B cell (primary cell): Measurements from ENCODE around the gene PRPF31. TPM values are rescaled to one million over a fixed set of nuclear protein-coding genes. Genes with fewer than 3 reads are reported as not detected.

Source experiments
- ATAC-seq: fragments of 200-7000 bp; cut with Tn5 transposase; one replicate; pipeline ENCODE4 v1.10.0; 2021; ENCODE audit warnings: low read depth, mild to moderate bottlenecking, moderate number of reproducible peaks, moderate library complexity
- CTCF ChIA-PET: fragments of 350-600 bp; sonication (Branson Sonifier 250); formaldehyde crosslinking; loops from one replicate; lab custom pipeline; 2021; ENCODE audit warnings: antibody characterized with exemption, inconsistent platforms; lab: Charles Lee
- POLR2A ChIA-PET: fragments of 350-600 bp; sonication (Branson Sonifier 250); formaldehyde crosslinking; loops from one replicate; lab custom pipeline; 2021; ENCODE audit warnings: antibody characterized with exemption; lab: Charles Lee
- DNase-seq: peaks from one replicate; pipeline ENCODE4 v3.0.0; 2013
- H2AFZ ChIP-seq: 2 replicates; pipeline ENCODE4 v1.6.1; 2012; ENCODE audit warnings: mild to moderate bottlenecking, low read depth, low read length; ENCODE audit not compliant: insufficient read depth, poor library complexity, severe bottlenecking
- H3K27ac ChIP-seq, 2 donors: 1 replicate in 1 of 2; 2 replicates in 1 of 2; pipeline ENCODE4 v1.5.1; 2012 to 2013; ENCODE audit warnings: low read length in 2 of 2, mild to moderate bottlenecking in 2 of 2, moderate library complexity in 1 of 2
- H3K27me3 ChIP-seq, 4 experiments: fragments of 200-600 bp in 1 of 4; sonication (generic) in 1 of 4; replicated peaks in 1 of 4; 1 replicate in 2 of 4; 2 replicates in 2 of 4; pipeline versions ENCODE4 v1.6.1 to v1.7.0; 2013 to 2016; ENCODE audit warnings: low read length in 3 of 4, mild to moderate bottlenecking in 2 of 4, mixed read lengths in 1 of 4, moderate library complexity in 1 of 4; ENCODE audit not compliant: insufficient read depth in 4 of 4, control insufficient read depth in 3 of 4; ENCODE audit errors: control extremely low read depth in 1 of 4
- H3K36me3 ChIP-seq, 2 experiments: replicated peaks in 1 of 2; 1 replicate in 1 of 2; 2 replicates in 1 of 2; pipeline versions ENCODE4 v1.6.1 to v1.7.1; 2013; ENCODE audit warnings: low read length in 1 of 2; ENCODE audit not compliant: insufficient read depth in 2 of 2, control insufficient read depth in 1 of 2; ENCODE audit errors: control extremely low read depth in 1 of 2, extremely low read depth in 1 of 2
- H3K4me1 ChIP-seq, 2 donors: fragments of 200-600 bp in 1 of 2; sonication (generic) in 1 of 2; 1 replicate in 1 of 2; 2 replicates in 1 of 2; pipeline versions ENCODE4 v1.5.1 to v1.6.1; 2013 to 2017; ENCODE audit warnings: low read length in 2 of 2; ENCODE audit not compliant: control insufficient read depth in 2 of 2, insufficient read depth in 2 of 2
- H3K4me2 ChIP-seq: replicated peaks from 2 replicates; pipeline ENCODE3; 2012; ENCODE audit warnings: mild to moderate bottlenecking, low read depth, low read length; ENCODE audit not compliant: poor library complexity, severe bottlenecking
- H3K4me3 ChIP-seq, 5 experiments: fragments of 200-600 bp in 1 of 5; sonication (generic) in 1 of 5; 1 replicate in 3 of 5; 2 replicates in 2 of 5; pipeline versions ENCODE4 v1.5.1 to v1.7.0; 2011 to 2016; ENCODE audit warnings: low read length in 4 of 5, mild to moderate bottlenecking in 4 of 5, low read depth in 2 of 5, control low read depth in 1 of 5, moderate library complexity in 1 of 5; ENCODE audit not compliant: insufficient read depth in 1 of 5; ENCODE audit errors: control extremely low read depth in 1 of 5, extremely low read depth in 1 of 5
- H3K79me2 ChIP-seq: fragments of 200-600 bp; sonication (generic); one replicate; pipeline ENCODE4 v1.6.0; 2016; ENCODE audit warnings: low read length; ENCODE audit not compliant: control insufficient read depth, insufficient read depth
- H3K9ac ChIP-seq: fragments of 200-600 bp; sonication (generic); 2 replicates; pipeline ENCODE4 v1.6.1; 2017; ENCODE audit warnings: mild to moderate bottlenecking, low read length, moderate library complexity
- H3K9me3 ChIP-seq, 3 donors: one replicate each; pipeline versions ENCODE4 v1.6.1 to v1.7.1; 2013; ENCODE audit warnings: low read length in 2 of 3; ENCODE audit not compliant: control insufficient read depth in 2 of 3, insufficient read depth in 1 of 3; ENCODE audit errors: control extremely low read depth in 1 of 3
- H4K20me1 ChIP-seq: 2 replicates; pipeline ENCODE4 v1.6.0; 2012; ENCODE audit warnings: mild to moderate bottlenecking, low read length; ENCODE audit not compliant: insufficient read depth, control insufficient read depth, poor library complexity, severe bottlenecking
- H3K27ac Mint-ChIP-seq: one replicate; pipeline ENCODE4 v1.8.0; 2021; ENCODE audit warnings: mixed read lengths
- H3K27me3 Mint-ChIP-seq: one replicate; pipeline ENCODE4 v1.8.0; 2021; ENCODE audit warnings: mixed read lengths
- H3K4me1 Mint-ChIP-seq: one replicate; pipeline ENCODE4 v1.8.0; 2021; ENCODE audit warnings: mixed read lengths
- H3K4me3 Mint-ChIP-seq: one replicate; pipeline ENCODE4 v1.8.0; 2021; ENCODE audit warnings: mixed read lengths
- H3K9me3 Mint-ChIP-seq: one replicate; pipeline ENCODE4 v1.8.0; 2022; ENCODE audit warnings: mixed read lengths; ENCODE audit not compliant: insufficient read depth
- CTCF ChIP-seq: fragments of 200-600 bp; IDR thresholded peaks from one replicate; pipeline ENCODE4 v1.8.0; 2022; ENCODE audit warnings: antibody characterized with exemption, mild to moderate bottlenecking
- EZH2 ChIP-seq: IDR thresholded peaks from 2 replicates; pipeline ENCODE4 v1.6.1; 2012; ENCODE audit warnings: borderline replicate concordance, low read depth, mild to moderate bottlenecking, moderate library complexity, low read length; ENCODE audit not compliant: insufficient read depth, poor library complexity, severe bottlenecking
- WGBS: methylation state at CpG from one replicate; pipeline ENCODE4 v1.1.5; 2013; ENCODE audit warnings: missing lambda C conversion rate; ENCODE audit not compliant: insufficient coverage; 5-methylcytosine and 5-hydroxymethylcytosine counted together
- intact Hi-C: fragments of 100-400 bp; cut with micrococcal nuclease; formaldehyde crosslinking; loops from one replicate; pipeline ENCODE4 v1.10.0; 2022
- polyA plus RNA-seq: library from polyadenylated mRNA; depleted of rRNA; stranded (reverse); fragments of >200 nt; gene quantifications from 2 replicates; pipeline ENCODE4 v1.2.3, GENCODE V29; 2012
- total RNA-seq, 2 donors: library from RNA; stranded (reverse); fragments of 120-200 nt in 1 of 2; gene quantifications; 1 replicate in 1 of 2; 2 replicates in 1 of 2; pipeline versions ENCODE4 v1.2.3 to v1.2.4, GENCODE V29; 2013 to 2022

PRPF31 gene
- total and polyA plus RNA-seq, 2 donors (not counting 1 experiment from before 2014, with no cell fraction given): 61.2 to 66.2 TPM

- peaks cover 60% of the 10 kb centered on the region for H3K79me2 ChIP-seq
- Mint-ChIP-seq H3K27me3 (peaks cover 4% of the 10 kb centered on the region), H3K9me3 (no peaks in the 10 kb centered on the region), H3K4me1 (peaks cover 49% of the 10 kb centered on the region), H3K4me3 (peak overlapping the region; percentile 89), H3K27ac (peak overlapping the region; percentile 90)
- TF ChIP-seq CTCF (no peak), EZH2 (no peak)
- peaks cover 24 to 32% of the 10 kb centered on the region in 2 donors for H3K4me1 ChIP-seq
- peak overlapping the region; percentile 93 for H3K9ac ChIP-seq
- H3K36me3 ChIP-seq: peaks cover 0 to 33% of the 10 kb centered on the region in 2 experiments
- intact Hi-C loops: no loop called here
- H4K20me1 ChIP-seq: peaks cover 58% of the 10 kb centered on the region
- peaks cover 0 to 13% (median 2%) of the 10 kb centered on the region in 4 experiments for H3K27me3 ChIP-seq
- peak overlapping the region; percentile 5 to 94 (median 79) for H3K4me3 ChIP-seq
- POLR2A ChIA-PET: no interaction called here
- ATAC-seq (no peak), DNase-seq (no peak)
- H3K27ac ChIP-seq: peak overlapping the region in 1 of 2 donors; percentile 96
- no peaks in the 10 kb centered on the region for H3K9me3 ChIP-seq
- H3K4me2 ChIP-seq: peak overlapping the region; percentile 96
- no peak overlapping the region for H2AFZ ChIP-seq
- CTCF ChIA-PET: interaction anchor here (0.7 to 1.1 kb wide), 3 partner anchors 20 to 29 kb away, joined by 3 read pairs; partner anchors contain the start of gene LENG1
- WGBS: 59% methylated on average over 17 of the region's 31 CpGs
Measured at GRCh38 chr19:54138489-54139256, 23.1 kb downstream of the PRPF31 start.

GRCh38 chr19:54141356-54141755 lies 25.8 kb downstream of the PRPF31 start:
- Histone ChIP-seq H4K20me1 (peaks cover 82% of the 10 kb centered on the region), H3K4me2 (no peak overlapping the region), H3K4me3 (no peak overlapping the region), H3K79me2 (peaks cover 74% of the 10 kb centered on the region), H2AFZ (no peak overlapping the region), H3K4me1 (peaks cover 19 to 25% of the 10 kb centered on the region in 2 donors), H3K27me3 (no peaks in the 10 kb centered on the region), H3K36me3 (peaks cover 0 to 60% of the 10 kb centered on the region in 2 experiments), H3K9me3 (no peaks in the 10 kb centered on the region), H3K27ac (no peak overlapping the region), H3K9ac (no peak overlapping the region)
- 100% methylated on average over 1 of the region's 3 CpGs for WGBS
- no peak overlapping the region for H3K4me3 Mint-ChIP-seq
- H3K27ac Mint-ChIP-seq: no peak overlapping the region
- H3K4me1 Mint-ChIP-seq: peaks cover 42% of the 10 kb centered on the region
- H3K27me3 Mint-ChIP-seq: no peaks in the 10 kb centered on the region
- ATAC-seq (no peak), DNase-seq (no peak)
- no peaks in the 10 kb centered on the region for H3K9me3 Mint-ChIP-seq
- no peak for TF ChIP-seq EZH2
- no peak for TF ChIP-seq CTCF
- ChIA-PET CTCF (interaction anchor here (1.6 kb wide), 1 partner anchor 18 kb away, joined by 4 read pairs; the partner anchor contains the start of gene LENG1), POLR2A (no interaction called here)
- intact Hi-C loops: no loop called here
